Panc1 (cell line): ENCODE measurements around the gene PCIF1. TPM values are rescaled to one million over a fixed set of nuclear protein-coding genes. Genes with fewer than 3 reads are reported as not detected.

Experiments
- ATAC-seq: fragments of 200-7000 bp; cut with Tn5 transposase; 2 replicates; pipeline ENCODE4 v1.9.1; 2020; ENCODE audit warnings: mild to moderate bottlenecking, moderate library complexity
- BruUV-seq: library from RNA; stranded (reverse); fragments of 400-500 nt; replicated peaks from 2 replicates; lab custom pipeline; 2021; lab: Mats Ljungman, UMichigan
- CTCF ChIA-PET: fragments of 300-600 bp; sonication (Branson Sonifier 250); formaldehyde crosslinking; loops from one replicate; lab custom pipeline; 2022; ENCODE audit warnings: antibody characterized with exemption; lab: Charles Lee
- POLR2A ChIA-PET: fragments of 300-600 bp; sonication (Branson Sonifier 250); formaldehyde crosslinking; loops from one replicate; lab custom pipeline; 2022; ENCODE audit warnings: antibody characterized with exemption; lab: Charles Lee
- DNase-seq: peaks from one replicate; pipeline ENCODE4 v3.0.0-alpha.2; 2010; ENCODE audit warnings: low read depth, low spot score
- H3K27ac ChIP-seq: 2 replicates; pipeline ENCODE4 v1.5.1; 2011; ENCODE audit warnings: mild to moderate bottlenecking, low read length, inconsistent platforms
- H3K27me3 ChIP-seq: fragments of 200-500 bp; sonication (Bioruptor generic); 2 replicates; pipeline ENCODE4 v1.6.0; 2014; ENCODE audit warnings: low read length, inconsistent platforms; ENCODE audit not compliant: control insufficient read depth, insufficient read depth
- H3K36me3 ChIP-seq: fragments of 200-500 bp; sonication (Bioruptor generic); 2 replicates; pipeline ENCODE4 v1.5.1; 2014; ENCODE audit warnings: inconsistent platforms, mild to moderate bottlenecking, low read length, moderate library complexity; ENCODE audit not compliant: control insufficient read depth, insufficient read depth
- H3K4me1 ChIP-seq: 2 replicates; pipeline ENCODE4 v1.5.1; 2011; ENCODE audit warnings: inconsistent platforms, mild to moderate bottlenecking, low read length, moderate library complexity; ENCODE audit not compliant: control insufficient read depth, insufficient read depth
- H3K4me3 ChIP-seq, 2 experiments: 2 replicates each; pipeline ENCODE4 v1.5.1; 2011 to 2012; ENCODE audit warnings: low read depth in 2 of 2, low read length in 2 of 2, mild to moderate bottlenecking in 2 of 2, inconsistent platforms in 1 of 2, moderate library complexity in 1 of 2
- H3K9me3 ChIP-seq: fragments of 200-500 bp; sonication (Bioruptor generic); 2 replicates; pipeline ENCODE4 v1.5.1; 2014; ENCODE audit warnings: low read depth, mild to moderate bottlenecking, inconsistent platforms, low read length, moderate library complexity; ENCODE audit not compliant: control insufficient read depth, insufficient read depth
- CTCF ChIP-seq: fragments of 450-650 bp; IDR thresholded peaks from 2 replicates; pipeline ENCODE4 v1.5.1; 2017; ENCODE audit warnings: mild to moderate bottlenecking
- POLR2AphosphoS5 ChIP-seq: IDR thresholded peaks from 2 replicates; pipeline ENCODE4 v1.6.1; 2012; ENCODE audit warnings: mild to moderate bottlenecking, low read depth, low read length, moderate library complexity
- SIN3A ChIP-seq: IDR thresholded peaks from 2 replicates; pipeline ENCODE4 v1.6.1; 2012; ENCODE audit warnings: low read depth, mild to moderate bottlenecking, low read length, moderate library complexity, borderline replicate concordance; ENCODE audit not compliant: insufficient read depth
- TCF7L2 ChIP-seq: IDR thresholded peaks from 2 replicates; pipeline ENCODE4 v1.6.1; 2011; ENCODE audit warnings: mild to moderate bottlenecking, low read depth, low read length, inconsistent platforms
- in situ Hi-C: cut with HindIII; loops from 2 replicates; pipeline ENCODE4 v1.10.0; 2016; ENCODE audit warnings: low sequenced_read_pairs, low pct_unique_long_range_greater_than_20kb
- intact Hi-C: fragments of 100-400 bp; cut with micrococcal nuclease; formaldehyde crosslinking; loops from one replicate; pipeline ENCODE4 v1.10.0; 2022; ENCODE audit not compliant: unreplicated experiment
- total RNA-seq: library from RNA; stranded (reverse); gene quantifications from one replicate; pipeline ENCODE4 v1.2.1, GENCODE V29; 2021; ENCODE audit not compliant: unreplicated experiment
- TF ChIP-seq, protein P1 (sequence below), 2 experiments: IDR thresholded peaks; 2 replicates each; pipeline ENCODE4 v1.6.1; 2011 to 2012; ENCODE audit warnings: low read depth in 2 of 2, control low read depth in 1 of 2, low read length in 1 of 2, mild to moderate bottlenecking in 1 of 2, moderate library complexity in 1 of 2; ENCODE audit not compliant: insufficient read depth in 1 of 2

PCIF1 gene
- total RNA-seq, 1 experiment from 2014 or later: 24.6 TPM

DNA sequence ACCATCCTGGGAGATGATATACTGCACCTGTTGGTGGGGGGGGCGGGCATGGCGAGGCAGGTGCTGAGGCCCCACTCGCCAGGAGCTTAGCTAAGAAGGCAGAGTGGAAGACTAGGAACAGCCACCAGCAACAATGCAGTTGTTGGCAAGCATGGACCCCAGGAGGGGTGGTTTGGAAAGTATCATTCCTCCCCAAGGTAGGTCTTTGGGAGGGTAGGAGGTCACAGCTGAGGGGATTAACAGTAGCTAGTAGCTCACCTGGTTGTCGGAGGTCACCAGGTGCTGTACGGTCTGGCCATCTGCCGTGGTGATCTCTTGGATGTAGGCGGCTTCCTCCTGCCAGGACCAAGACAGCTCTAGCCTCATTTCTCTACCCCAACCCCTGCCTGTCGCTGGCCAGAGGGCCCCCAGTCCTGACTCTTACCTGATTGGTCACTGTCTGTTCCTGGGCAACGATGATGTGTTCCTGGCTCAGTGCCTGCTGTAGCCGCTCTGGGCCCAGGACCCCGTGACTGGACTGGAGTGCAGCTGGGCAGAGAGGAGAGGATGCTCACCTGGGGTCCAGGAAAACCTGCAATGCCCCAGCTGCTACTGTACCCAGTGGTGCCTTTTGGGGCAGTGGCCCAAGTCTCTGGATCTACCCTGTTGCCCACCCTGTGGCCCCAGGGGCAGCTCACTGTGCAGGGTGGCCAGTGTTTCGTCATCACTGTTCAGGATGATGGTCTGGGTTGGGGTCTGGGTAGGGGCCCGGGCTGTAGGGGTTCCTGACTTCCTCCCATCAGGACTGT lies 15.3 kb downstream of the PCIF1 start:
- ChIA-PET CTCF (no interaction called here), POLR2A (interaction anchor here (0.7 kb wide), 1 partner anchor 15 kb away, joined by 3 read pairs; the partner anchor contains the start of gene PCIF1)
- in situ Hi-C loops (no loop called here), intact Hi-C loops (no loop called here)
- no TSS peak for BruUV-seq
- TF ChIP-seq SIN3A (no peak), CTCF (no peak), POLR2AphosphoS5 (peak; percentile 18; the same call in 1 of the 2 replicates)
- Histone ChIP-seq H3K4me1 (no peaks in the 10 kb centered on the region), H3K27me3 (no peaks in the 10 kb centered on the region), H3K4me3 (no peak overlapping the region), H3K9me3 (no peaks in the 10 kb centered on the region), H3K27ac (no peak overlapping the region), H3K36me3 (peaks cover 5% of the 10 kb centered on the region)
- ATAC-seq (no peak), DNase-seq (no peak)

DNA sequence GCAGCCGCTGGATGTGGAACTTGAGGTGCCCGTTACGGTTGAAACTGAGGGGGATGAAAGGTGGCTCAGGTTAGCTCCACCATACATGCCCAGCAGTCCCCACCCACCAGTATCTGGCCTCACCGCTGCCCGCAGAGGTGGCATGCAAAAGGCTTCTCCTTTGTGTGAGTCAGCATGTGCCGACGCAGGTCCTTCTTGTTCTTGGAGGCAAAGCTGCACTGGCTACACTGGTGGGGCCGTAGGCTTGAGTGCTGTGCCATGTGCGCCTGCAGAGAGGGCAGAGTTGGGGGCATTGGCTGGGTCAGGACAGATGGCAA lies 15.8 kb downstream of the PCIF1 start:
- H3K9me3 ChIP-seq: no peaks in the 10 kb centered on the region
- H3K27ac ChIP-seq: no peak overlapping the region
- H3K4me1 ChIP-seq: no peaks in the 10 kb centered on the region
- in situ Hi-C loops: no loop called here
- CTCF ChIA-PET: no interaction called here
- TF ChIP-seq, protein P1, sequence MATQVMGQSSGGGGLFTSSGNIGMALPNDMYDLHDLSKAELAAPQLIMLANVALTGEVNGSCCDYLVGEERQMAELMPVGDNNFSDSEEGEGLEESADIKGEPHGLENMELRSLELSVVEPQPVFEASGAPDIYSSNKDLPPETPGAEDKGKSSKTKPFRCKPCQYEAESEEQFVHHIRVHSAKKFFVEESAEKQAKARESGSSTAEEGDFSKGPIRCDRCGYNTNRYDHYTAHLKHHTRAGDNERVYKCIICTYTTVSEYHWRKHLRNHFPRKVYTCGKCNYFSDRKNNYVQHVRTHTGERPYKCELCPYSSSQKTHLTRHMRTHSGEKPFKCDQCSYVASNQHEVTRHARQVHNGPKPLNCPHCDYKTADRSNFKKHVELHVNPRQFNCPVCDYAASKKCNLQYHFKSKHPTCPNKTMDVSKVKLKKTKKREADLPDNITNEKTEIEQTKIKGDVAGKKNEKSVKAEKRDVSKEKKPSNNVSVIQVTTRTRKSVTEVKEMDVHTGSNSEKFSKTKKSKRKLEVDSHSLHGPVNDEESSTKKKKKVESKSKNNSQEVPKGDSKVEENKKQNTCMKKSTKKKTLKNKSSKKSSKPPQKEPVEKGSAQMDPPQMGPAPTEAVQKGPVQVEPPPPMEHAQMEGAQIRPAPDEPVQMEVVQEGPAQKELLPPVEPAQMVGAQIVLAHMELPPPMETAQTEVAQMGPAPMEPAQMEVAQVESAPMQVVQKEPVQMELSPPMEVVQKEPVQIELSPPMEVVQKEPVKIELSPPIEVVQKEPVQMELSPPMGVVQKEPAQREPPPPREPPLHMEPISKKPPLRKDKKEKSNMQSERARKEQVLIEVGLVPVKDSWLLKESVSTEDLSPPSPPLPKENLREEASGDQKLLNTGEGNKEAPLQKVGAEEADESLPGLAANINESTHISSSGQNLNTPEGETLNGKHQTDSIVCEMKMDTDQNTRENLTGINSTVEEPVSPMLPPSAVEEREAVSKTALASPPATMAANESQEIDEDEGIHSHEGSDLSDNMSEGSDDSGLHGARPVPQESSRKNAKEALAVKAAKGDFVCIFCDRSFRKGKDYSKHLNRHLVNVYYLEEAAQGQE (IDR thresholded peaks at IDR 0.05; ENCODE audit: insufficient read depth in 1 of 2, low read depth in 2 of 2, low read length in 1 of 2): no peak
- TF ChIP-seq CTCF: no peak
- TF ChIP-seq SIN3A: no peak
- TF ChIP-seq POLR2AphosphoS5: no peak
- TF ChIP-seq TCF7L2: no peak
- ATAC-seq (no peak), DNase-seq (no peak)
- POLR2A ChIA-PET: interaction anchor here (0.7 kb wide), 1 partner anchor 15 kb away, joined by 3 read pairs; the partner anchor contains the start of gene PCIF1
- no peak overlapping the region for H3K4me3 ChIP-seq
- no peaks in the 10 kb centered on the region for H3K27me3 ChIP-seq
- intact Hi-C loops: no loop called here
- no TSS peak for BruUV-seq
- H3K36me3 ChIP-seq: peaks cover 5% of the 10 kb centered on the region
